Choroid plexus epithelial cell (primary cell): ENCODE results near the gene PGA3.
"Not testable (repeated sequence)": the region's sequence is repeated elsewhere in the genome, so short reads cannot be mapped to it uniquely, and the experiment has no call there.

Experiments used
- DNase-seq: peaks from one replicate; pipeline ENCODE4 v3.0.0-alpha.2; 2010; ENCODE audit warnings: low read depth
- H3K4me3 ChIP-seq: 2 replicates; pipeline ENCODE4 v1.5.1; 2011; ENCODE audit warnings: low read depth, mild to moderate bottlenecking, control low read depth, low read length, moderate library complexity

Gene PGA3

GRCh38 chr11:61222692-61223091 lies 19.4 kb downstream of the PGA3 start:
- H3K4me3 ChIP-seq, DNase-seq: not testable (repeated sequence)

GRCh38 chr11:61226457-61227137 lies 23.3 kb downstream of the PGA3 start:
- not testable (repeated sequence) for DNase-seq, H3K4me3 ChIP-seq

GRCh38 chr11:61229458-61229857 lies 26.1 kb downstream of the PGA3 start:
- not testable (repeated sequence) for H3K4me3 ChIP-seq, DNase-seq

GRCh38 chr11:61231033-61231432 lies 27.7 kb downstream of the PGA3 start:
- not testable (repeated sequence) for H3K4me3 ChIP-seq, DNase-seq

GRCh38 chr11:61231585-61231984 lies 28.3 kb downstream of the PGA3 start:
- DNase-seq, H3K4me3 ChIP-seq: not testable (repeated sequence)

- not testable (repeated sequence) for DNase-seq
Observed at GRCh38 chr11:61232548-61233145, 29.3 kb downstream of the PGA3 start.

GRCh38 chr11:61237130-61237529 lies 33.8 kb downstream of the PGA3 start:
- H3K4me3 ChIP-seq, DNase-seq: not testable (repeated sequence)

More at GRCh38 chr11:61232548-61233145, 29.3 kb downstream of the PGA3 start:
- H3K4me3 ChIP-seq, result not testable (repeated sequence)

- not testable (repeated sequence) for H3K4me3 ChIP-seq, DNase-seq
Observed at GRCh38 chr11:61240288-61240687, 37.0 kb downstream of the PGA3 start.

- not testable (repeated sequence) for DNase-seq
Observed at GRCh38 chr11:61240875-61241274, 37.6 kb downstream of the PGA3 start, which contains the start of gene PGA5. Gene PGA5, plus strand, starts transcription at chr11:61241175. Its CDS starts 52 bp downstream, at chr11:61241227.

GRCh38 chr11:61241526-61241925 lies 38.2 kb downstream of the PGA3 start:
- not testable (repeated sequence) for DNase-seq, H3K4me3 ChIP-seq

More at GRCh38 chr11:61240875-61241274, 37.6 kb downstream of the PGA3 start, which contains the start of gene PGA5:
- not testable (repeated sequence) for H3K4me3 ChIP-seq

GRCh38 chr11:61245284-61245964 lies 42.1 kb downstream of the PGA3 start:
- DNase-seq, H3K4me3 ChIP-seq: not testable (repeated sequence)

GRCh38 chr11:61248071-61248470 lies 44.8 kb downstream of the PGA3 start:
- not testable (repeated sequence) for DNase-seq

GRCh38 chr11:61249201-61249600 lies 45.9 kb downstream of the PGA3 start:
- not testable (repeated sequence) for H3K4me3 ChIP-seq, DNase-seq

More at GRCh38 chr11:61248071-61248470, 44.8 kb downstream of the PGA3 start:
- H3K4me3 ChIP-seq, result not testable (repeated sequence)

GRCh38 chr11:61250796-61251765 lies 47.8 kb downstream of the PGA3 start:
- H3K4me3 ChIP-seq, DNase-seq: not testable (repeated sequence)

- H3K4me3 ChIP-seq, result not testable (repeated sequence)
Observed at GRCh38 chr11:61252332-61252731, 49.0 kb downstream of the PGA3 start.

More at GRCh38 chr11:61252332-61252731, 49.0 kb downstream of the PGA3 start:
- DNase-seq, result not testable (repeated sequence)
